Measurements from ENCODE around the gene SH3YL1. TPM values are rescaled to one million over a fixed set of nuclear protein-coding genes. Genes with fewer than 3 reads are reported as not detected.

Gene SH3YL1
- total RNA-seq, 3 donors from 2014 or later: 40.5 to 151 (median 81.6) TPM

DNA sequence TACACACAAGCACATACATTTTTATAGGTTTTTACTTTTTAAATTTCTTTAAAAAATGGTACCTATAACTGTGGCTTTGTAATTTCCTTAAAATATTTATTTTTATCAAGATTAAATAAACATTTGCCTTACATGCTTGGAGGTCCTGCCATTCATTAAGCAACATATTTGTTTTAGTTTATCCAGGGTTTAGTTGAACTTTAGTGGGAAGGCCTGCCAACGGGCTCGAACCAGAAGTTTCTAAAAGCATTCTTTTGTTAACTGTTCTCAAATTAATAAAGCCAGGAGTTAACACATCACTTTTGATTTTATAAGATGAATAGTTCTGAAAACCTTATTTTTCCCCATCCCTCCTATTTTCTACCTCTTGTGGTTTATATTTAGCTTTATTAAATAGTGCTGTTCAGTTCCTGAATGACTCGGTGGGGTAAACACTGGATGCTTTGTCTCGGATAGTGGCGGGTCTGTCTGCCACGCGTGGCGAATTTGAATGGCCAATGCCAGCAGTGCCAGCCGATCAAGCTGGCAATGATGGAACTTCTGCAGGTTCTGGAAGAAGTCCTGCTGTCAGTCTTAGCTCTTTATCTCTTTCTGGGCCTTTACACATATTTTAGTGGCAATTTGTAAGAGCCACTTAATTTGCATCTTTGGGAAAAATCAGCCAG lies 32.2 kb downstream of the SH3YL1 start:
- no peak overlapping the region for H3K4me3 ChIP-seq

GRCh38 chr2:228518-229278 lies 35.1 kb downstream of the SH3YL1 start:
- intact Hi-C loops (cut with DNase I; ENCODE audit: low total_unique reads): no loop called here
- TF ChIP-seq CTCF (IDR thresholded peaks at IDR 0.05) (no peak), POLR2A (IDR thresholded peaks at IDR 0.05) (no peak), POLR2AphosphoS5 (IDR thresholded peaks at IDR 0.05) (no peak)

More for the DNA sequence above, 32.2 kb downstream of the SH3YL1 start:
- no peak for DNase-seq (ENCODE audit: low spot score in 2 of 2)
- Histone ChIP-seq H3K9me3 (no peaks in the 10 kb centered on the region), H3K36me3 (no peaks in the 10 kb centered on the region), H3K4me1 (no peaks in the 10 kb centered on the region), H3K27ac (no peak overlapping the region), H3K27me3 (no peaks in the 10 kb centered on the region)
- intact Hi-C loops (cut with DNase I; ENCODE audit: low total_unique reads): no loop called here
- no peak for TF ChIP-seq POLR2AphosphoS5 (IDR thresholded peaks at IDR 0.05)

GRCh38 chr2:228115-228514 lies 35.7 kb downstream of the SH3YL1 start:
- peaks cover 3% of the 10 kb centered on the region for H3K36me3 ChIP-seq
- no peaks in the 10 kb centered on the region for H3K27me3 ChIP-seq
- no peak overlapping the region for H3K27ac ChIP-seq
- H3K9me3 ChIP-seq: no peaks in the 10 kb centered on the region
- no peak for DNase-seq (ENCODE audit: low spot score in 2 of 2)
- TF ChIP-seq POLR2A (IDR thresholded peaks at IDR 0.05) (no peak), POLR2AphosphoS5 (IDR thresholded peaks at IDR 0.05) (no peak), CTCF (IDR thresholded peaks at IDR 0.05) (no peak)
- intact Hi-C loops (cut with DNase I; ENCODE audit: low total_unique reads): no loop called here
- H3K4me1 ChIP-seq: no peaks in the 10 kb centered on the region
- no peak overlapping the region for H3K4me3 ChIP-seq

More at GRCh38 chr2:228518-229278, 35.1 kb downstream of the SH3YL1 start:
- Histone ChIP-seq H3K4me1 (no peaks in the 10 kb centered on the region), H3K27me3 (no peaks in the 10 kb centered on the region), H3K36me3 (peaks cover 3% of the 10 kb centered on the region), H3K9me3 (no peaks in the 10 kb centered on the region), H3K4me3 (no peak overlapping the region), H3K27ac (no peak overlapping the region)
- no peak for DNase-seq (ENCODE audit: low spot score in 2 of 2)

DNA sequence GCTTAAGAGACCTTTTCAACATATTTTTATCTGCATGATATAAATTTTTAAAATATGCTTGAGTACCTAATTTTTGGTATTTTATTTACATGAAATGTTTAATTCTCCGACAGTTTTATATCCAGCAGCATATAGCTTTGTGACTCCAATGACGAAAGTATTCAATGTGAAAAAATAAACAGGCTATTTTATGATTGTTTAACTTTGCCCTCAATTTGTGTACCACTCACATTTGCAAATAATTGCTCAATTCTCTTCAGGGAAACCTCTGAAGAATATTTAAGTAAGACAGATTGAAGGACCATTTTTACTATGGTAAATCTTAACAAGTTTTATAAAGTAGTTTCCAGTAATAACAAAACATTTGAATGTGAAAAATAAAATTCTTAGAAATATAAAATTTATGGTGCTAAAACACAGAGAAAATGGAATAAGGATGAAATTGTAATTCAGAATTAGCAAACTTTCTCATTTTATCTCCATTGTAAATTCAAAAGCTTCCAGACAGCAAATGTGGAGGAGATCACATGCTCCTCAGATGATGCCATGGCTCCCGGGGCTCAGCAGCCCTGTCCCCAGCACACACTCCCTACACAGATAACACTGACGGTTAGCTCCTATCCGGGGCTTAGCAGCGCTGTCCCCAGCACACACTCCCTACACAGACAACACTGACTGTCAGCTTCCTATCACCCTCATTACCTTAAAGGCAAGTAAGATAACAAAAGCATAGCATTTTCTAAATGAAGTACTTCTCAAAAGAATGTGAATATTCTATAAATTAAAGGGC lies 39.7 kb downstream of the SH3YL1 start:
- TF ChIP-seq POLR2A (IDR thresholded peaks at IDR 0.05): no peak
- no peak for TF ChIP-seq POLR2AphosphoS5 (IDR thresholded peaks at IDR 0.05)
- TF ChIP-seq CTCF (IDR thresholded peaks at IDR 0.05): no peak
- peaks cover 13% of the 10 kb centered on the region for H3K36me3 ChIP-seq
- H3K4me3 ChIP-seq: no peak overlapping the region
- no peak overlapping the region for H3K27ac ChIP-seq
- no peak for DNase-seq (ENCODE audit: low spot score in 2 of 2)
- H3K9me3 ChIP-seq: no peaks in the 10 kb centered on the region
- H3K4me1 ChIP-seq: no peaks in the 10 kb centered on the region
- intact Hi-C loops (cut with DNase I; ENCODE audit: low total_unique reads): no loop called here
- H3K27me3 ChIP-seq: no peaks in the 10 kb centered on the region

DNA sequence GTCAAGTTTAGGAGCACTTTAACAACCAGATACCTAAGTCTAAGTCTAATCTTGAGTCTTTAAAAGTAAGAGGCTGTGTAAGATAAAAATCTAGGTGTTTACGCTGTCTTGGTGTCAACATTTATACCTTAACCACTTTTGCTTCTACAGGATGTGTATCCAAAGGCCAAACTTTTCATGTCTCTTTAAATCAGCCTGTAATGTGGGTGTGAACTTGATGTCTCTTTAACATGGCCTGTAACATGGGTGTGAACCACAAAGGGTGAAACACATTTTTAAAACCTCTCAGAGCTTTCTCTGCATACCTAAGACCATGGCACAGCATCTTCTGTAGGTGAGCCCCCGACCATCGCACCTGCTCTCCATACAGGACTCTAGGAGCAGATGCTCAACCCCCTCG lies 40.4 kb downstream of the SH3YL1 start:
- Histone ChIP-seq H3K27ac (no peak overlapping the region), H3K36me3 (peaks cover 13% of the 10 kb centered on the region), H3K27me3 (no peaks in the 10 kb centered on the region), H3K9me3 (no peaks in the 10 kb centered on the region), H3K4me1 (no peaks in the 10 kb centered on the region), H3K4me3 (no peak overlapping the region)
- intact Hi-C loops (cut with DNase I; ENCODE audit: low total_unique reads): no loop called here
- TF ChIP-seq CTCF (IDR thresholded peaks at IDR 0.05): no peak
- TF ChIP-seq POLR2AphosphoS5 (IDR thresholded peaks at IDR 0.05): no peak
- TF ChIP-seq POLR2A (IDR thresholded peaks at IDR 0.05): no peak
- no peak for DNase-seq (ENCODE audit: low spot score in 2 of 2)

Measured in breast epithelium (tissue), 4 donors.